ENCODE results near the gene RCC1.
A peak's percentile ranks its signal among the peaks of the same experiment; 100 is the strongest.
"Not testable (repeated sequence)": the region's sequence is repeated elsewhere in the genome, so short reads cannot be mapped to it uniquely, and the experiment has no call there.

The RCC1 gene

DNA sequence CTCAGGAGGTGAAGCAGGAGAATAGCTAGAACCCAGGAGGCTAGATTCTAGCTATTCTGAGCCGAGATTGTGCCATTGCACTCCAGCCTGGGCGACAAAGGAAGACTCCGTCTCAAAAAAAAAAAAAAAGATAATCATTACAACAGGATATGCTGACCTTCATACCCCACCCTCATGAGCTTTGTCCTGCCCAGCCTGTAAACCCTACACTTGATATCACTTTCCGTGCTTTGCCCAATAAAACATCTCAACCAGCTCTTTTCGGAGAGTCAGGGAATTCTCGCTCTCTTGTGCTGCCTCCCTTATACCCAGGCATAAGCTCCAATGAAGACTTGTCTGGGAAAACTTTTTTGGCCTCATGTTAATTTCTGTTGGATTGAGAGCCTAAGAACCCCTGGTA, 45.5 kb downstream of the RCC1 start:
- no peak for DNase-seq (ENCODE audit: low spot score)

DNA sequence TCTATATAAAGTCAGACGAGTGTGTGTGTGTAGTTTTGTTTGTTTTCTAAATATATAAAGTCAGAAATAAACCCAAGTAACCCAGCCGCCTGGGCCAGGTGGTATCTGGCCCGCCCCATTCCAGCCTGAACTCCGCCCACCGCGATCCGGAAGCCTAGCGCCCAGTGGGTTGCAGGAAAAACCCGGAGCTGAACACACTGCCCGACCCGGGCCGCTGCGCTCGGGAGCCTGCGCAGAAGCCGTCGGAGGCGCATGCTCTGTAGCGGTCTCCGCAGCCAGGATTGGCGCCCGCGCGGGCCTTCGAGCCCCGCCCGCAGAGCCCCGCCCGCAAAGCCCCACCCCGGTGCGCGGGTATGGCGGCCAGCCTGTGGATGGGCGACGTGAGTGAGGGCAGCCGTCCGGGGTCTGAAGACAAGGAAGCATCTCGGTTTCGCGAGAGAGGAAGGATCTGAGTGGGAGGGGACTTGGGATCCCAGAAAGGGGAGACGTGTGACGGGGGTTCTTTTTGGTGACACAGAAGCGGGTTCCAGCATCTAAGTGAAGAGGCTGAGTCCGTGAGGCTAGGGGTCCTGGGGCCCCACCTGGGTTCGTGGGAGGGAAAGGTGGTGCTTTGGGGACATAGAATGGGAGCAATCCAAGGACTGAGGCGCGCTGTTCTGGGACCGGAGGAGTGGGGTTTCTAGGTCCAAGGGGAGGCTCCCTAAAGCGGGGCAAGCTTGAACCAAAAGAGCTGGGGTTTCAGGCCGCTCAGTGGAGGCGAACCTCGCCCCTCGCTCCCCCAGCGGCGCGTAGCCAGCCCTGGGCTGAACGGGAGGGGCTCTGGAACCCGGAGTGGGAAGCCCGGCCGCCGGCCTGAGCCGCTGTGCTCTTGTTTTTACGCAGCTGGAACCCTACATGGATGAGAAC, 47.2 kb downstream of the RCC1 start, which contains the start of gene TRNAU1AP:
Gene TRNAU1AP (plus strand): TSS at position 328 of the 906 bp plus-strand sequence. CDS start 26 bp downstream, at position 354.
- DNase-seq (ENCODE audit: low spot score), result peak; percentile 99

DNA sequence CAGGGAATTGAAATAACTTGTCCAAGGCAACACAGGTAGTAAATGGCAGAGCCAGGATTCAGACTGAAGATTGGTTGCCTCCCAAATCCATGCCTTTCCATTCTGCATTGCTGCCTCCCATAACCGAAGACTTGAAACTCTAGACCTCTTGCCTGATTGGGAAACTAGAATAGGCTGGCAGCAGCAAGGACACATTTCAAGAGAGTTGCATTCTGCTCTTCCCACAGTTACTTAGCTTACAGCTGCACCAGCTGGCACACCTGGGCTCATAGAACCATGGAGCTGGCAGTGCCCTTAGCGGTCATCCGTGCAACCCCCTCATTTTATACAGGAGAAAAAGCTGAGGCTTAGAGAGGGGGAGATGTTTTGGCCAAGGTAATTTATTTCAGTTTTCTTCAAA, 55.0 kb downstream of the RCC1 start:
- no peak for DNase-seq (ENCODE audit: low spot score)

DNA sequence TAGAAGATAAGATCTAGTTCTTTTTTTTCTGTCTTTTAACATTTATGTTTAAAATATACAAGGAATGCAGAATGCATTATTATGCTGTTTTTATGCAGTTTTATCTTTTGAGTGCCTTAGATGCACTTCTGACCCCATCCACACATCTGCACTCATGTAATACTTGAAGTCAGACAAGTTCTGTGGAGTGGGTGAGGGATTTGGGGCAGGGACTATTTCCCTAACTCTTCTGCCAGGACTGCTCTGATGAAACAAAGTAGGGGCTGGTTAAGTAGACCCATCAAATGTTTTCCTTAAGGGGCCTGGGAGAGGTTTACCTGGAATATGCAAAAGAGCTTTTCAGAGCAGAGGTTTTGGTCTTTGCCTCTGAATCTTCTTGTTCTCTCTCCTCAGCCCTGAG, 58.5 kb downstream of the RCC1 start:
- DNase-seq (ENCODE audit: low spot score), result no peak

DNA sequence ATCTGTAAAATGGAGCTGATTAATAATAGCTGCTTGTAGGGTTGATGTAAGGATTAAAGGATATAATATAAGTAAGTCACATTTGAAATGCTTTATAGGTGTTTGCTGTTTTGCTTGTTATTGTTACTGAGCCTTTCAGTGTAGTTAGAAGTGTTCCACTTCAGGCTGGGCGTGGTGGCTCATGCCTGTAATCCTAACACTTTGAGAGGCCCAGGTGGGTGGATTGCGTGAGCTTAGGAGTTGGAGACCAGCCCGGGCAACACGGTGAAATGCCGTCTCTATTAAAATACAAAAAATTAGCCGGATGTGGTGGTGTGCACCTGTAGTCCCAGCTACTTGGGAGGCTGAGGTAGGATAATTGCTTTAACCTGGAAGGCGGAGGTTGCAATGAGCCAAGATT, 59.2 kb downstream of the RCC1 start:
- DNase-seq (ENCODE audit: low spot score), result no peak

DNA sequence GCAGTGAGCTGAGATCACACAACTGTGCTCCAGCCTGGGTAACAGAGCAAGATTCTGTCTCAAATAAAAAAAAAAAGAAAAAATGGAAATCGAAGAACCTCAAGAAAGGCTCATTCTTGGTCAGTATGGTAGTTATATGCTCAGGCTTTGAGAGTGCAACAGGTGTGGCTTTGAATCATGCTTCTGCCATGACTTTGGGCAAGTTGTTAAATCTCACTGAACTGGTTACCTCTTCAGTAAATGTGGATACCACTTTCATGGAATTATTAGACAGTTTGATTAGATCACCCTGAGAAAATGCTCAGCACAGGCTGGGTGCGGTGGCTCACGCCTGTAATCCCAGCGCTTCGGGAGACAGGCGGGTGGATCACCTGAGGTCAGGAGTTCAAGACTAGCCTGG, 59.9 kb downstream of the RCC1 start:
- DNase-seq (ENCODE audit: low spot score), result no peak

DNA sequence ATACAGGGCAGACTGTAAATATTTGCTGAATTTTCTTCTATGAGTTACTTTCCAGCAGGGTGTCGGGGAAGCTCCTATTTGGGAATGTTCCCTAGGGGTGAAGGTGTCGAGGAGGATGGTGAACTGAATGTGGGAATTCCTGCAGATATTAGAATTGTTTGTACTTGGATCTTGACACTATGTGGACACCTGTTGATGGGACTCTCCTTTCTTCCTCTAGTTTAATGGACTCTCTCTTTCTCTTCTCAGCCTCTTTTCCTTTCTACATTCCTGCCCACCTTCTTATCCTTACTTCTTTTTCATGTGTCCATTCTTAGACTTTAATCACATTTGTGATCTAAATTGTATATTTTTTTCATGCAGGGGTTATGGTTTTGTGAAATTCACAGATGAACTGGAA, 61.1 kb downstream of the RCC1 start:
- DNase-seq (ENCODE audit: low spot score), result no peak

DNA sequence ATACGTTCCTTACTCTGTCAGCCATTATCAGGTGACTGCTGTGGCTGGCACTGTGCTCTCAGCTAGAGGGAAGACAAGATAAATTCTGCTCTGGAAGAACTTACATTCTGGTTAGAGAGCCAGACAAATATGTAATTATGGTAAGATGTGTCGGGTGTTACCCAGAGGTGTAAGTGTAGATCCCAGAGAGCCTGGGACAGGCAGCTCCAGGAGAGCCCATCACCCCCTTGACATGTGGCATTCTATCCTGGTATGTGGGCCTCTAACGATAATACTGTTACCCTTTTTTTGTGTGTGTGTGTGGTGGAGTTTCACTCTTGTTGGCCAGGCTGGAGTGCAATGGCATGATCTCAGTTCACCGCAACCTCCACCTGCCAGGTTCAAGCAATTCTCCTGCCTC, 66.1 kb downstream of the RCC1 start:
- no peak for DNase-seq (ENCODE audit: low spot score)

DNA sequence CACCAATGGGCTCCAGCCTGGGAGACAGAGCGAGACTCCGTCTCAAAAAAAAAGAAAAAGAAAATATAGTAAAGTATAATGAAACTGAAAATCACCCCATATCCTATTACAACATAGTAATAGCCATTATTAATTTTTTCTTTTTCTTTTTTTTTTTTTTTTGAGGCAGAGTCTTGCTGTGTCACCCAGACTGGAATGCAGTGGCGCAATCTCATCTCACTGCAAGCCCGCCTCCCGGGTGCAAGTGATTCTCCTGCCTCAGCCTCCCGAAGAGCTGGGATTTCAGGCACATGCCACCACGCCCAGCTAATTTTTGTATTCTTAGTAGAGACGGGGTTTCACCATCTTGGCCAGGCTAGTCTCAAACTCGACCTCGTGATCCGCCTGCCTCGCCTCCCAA, 67.0 kb downstream of the RCC1 start:
- DNase-seq (ENCODE audit: low spot score), result not testable (repeated sequence)

DNA sequence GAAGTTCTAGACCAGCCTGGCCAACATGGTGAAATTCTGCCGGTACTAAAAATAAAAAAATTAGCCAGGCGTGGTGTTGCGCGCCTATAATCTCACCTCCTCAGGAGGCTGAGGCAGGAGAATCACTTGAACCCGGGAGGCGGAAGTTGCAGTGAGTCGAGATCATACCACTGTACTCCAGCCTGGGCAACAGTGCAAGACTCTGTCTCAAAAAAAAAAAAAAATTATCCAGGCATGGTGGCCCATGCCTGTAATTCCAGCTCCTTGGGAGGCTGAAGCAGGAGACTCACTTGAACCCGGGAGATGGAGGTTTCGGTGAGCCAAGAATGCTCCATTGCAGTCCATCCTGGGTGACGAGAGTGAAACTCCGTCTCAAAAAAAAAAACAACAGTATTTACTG, 67.7 kb downstream of the RCC1 start:
- DNase-seq (ENCODE audit: low spot score), result no peak

DNA sequence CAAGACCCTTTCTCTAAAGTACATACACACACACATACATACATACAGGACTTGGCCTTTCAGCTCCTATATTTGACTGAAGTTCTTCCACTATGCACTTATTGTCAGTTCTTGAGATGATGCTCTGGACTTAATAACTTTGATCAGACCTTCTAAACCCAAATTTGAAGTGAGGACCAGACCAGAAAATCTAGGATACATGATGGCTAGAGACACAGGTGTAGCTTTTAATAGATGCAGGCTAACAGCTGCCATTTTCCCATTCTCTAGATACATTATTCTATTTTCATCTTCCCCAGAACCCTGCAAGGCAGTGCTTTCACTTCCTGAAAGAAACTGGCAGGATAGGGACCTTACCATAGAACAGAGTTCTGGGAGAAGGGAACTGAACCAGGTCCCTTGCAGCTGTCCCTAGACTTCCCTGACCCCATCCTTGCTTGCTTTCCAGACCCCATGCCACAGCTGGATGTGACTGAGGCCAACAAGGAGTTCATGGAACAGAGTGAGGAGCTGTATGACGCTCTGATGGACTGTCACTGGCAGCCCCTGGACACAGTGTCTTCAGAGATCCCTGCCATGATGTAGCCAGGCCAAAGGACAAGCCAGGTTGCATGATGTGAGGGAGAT, 71.3 kb downstream of the RCC1 start:
- DNase-seq (ENCODE audit: low spot score), result no peak

DNA sequence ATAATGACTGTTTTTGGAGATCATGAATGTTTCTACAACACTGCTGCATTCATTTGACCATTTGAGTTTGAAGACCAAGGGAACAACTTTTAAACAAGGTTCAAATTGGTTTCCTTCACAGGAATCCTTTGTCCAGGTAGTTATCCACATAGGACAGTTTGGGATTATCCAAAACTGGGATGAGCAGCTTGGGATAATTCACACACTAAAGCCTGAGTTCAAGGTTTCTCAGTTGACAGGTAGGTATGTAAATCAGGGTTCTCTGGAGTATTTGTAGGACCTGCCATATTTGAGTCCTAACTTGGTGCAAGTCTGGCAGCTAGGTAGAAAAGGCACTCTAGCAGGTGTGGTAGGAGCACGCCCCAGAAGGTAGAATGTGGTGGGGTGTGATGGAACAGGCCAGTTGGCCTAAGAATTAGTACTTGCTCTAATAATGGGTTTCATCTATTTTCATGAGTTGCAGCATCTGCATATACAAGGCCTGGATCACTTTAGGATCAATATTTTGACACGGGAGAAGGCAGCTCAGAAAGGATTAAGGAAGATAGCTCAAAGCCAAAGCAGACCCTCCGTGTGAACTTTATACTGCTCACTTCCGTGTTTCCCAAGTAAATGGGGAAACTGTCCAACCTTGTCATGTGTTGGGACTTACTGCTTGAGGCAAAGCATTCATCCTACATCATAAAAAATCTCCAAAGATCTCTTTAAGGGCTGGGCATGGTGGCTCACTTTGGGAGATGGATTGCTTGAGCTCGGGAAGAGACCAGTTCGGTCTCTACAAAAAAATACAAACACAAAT, 72.1 kb downstream of the RCC1 start:
- no peak for DNase-seq (ENCODE audit: low spot score)

DNA sequence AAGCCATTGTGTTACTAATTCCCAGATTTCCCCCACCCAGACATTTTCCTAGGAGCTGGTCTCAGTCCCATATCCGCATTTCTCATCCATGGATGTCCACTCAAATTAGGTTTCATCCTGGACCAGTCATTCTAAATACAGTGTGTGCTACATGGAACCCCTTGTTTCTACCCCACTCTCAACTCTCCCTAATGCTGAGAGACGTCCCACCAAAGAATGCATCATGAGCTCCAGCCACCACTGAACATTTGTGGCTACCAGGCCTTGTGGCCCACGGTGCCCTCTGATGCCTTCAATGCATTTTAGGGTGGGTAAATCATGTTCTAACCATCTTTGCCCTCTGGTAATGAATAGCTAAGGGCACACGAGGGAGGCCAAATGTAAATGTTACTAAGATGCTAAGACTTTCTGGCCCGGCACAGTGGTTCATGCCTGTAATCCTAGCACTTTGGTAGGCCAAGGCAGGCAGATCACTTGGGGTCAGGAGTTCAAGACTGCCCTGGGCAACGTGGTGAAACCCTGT, 72.9 kb downstream of the RCC1 start:
- no peak for DNase-seq (ENCODE audit: low spot score)

DNA sequence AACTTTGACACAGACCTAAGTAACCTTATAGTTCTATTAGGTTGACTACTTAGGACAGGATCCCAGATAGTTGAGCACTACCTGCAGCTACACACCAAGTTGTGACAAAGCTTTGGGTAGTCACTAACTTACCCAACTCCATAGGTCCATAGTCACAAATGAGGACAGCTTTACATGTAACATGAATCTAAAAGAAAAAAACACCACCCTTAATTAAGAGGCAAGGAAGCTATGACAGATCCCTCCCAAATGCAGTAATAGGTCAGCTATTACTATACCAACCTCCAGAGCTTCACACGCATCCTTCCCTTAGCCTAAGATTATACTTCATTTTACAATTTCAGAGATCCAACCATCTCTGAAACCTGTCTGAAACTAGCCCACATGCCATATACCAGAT, 73.6 kb downstream of the RCC1 start:
- no peak for DNase-seq (ENCODE audit: low spot score)

DNA sequence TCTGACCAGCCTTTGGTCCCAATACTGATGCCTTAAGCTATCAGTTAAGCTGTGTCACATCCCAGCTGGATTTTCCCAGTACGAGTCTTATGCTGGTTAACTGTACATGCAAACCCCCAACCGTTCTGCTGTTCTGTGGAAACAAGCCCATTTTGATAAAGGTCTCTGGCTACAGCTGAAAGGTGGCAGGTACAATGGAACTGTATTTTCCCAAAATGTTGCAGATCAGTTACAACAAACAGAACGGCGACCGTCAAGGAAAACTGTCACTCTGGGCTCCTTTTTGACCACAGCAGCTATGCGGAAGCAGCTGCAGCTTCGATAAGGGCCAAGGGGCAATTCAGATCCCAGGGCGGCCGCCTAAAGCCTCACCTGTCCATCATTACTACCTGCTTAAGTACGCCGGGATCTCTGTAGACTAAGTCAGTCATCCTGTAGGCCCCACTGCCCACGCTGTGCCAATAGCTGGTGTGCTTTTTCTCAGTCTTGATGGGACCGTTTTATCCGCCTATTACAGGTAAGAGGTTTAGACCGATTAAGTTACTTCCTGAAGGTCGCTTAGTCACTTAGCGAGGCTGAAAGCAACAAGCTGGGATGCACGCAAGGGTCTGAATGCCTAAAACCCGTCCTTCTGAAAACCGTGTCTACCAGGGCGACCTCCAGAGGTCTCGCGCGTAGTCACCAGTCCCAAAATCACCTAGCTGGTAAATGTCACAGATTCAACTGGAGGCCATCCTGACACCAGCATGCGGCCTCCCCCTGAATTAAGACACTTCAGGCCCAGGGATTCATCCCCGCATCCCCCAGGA, 75.1 kb downstream of the RCC1 start:
- peak; percentile 42 for DNase-seq (ENCODE audit: low spot score)

DNA sequence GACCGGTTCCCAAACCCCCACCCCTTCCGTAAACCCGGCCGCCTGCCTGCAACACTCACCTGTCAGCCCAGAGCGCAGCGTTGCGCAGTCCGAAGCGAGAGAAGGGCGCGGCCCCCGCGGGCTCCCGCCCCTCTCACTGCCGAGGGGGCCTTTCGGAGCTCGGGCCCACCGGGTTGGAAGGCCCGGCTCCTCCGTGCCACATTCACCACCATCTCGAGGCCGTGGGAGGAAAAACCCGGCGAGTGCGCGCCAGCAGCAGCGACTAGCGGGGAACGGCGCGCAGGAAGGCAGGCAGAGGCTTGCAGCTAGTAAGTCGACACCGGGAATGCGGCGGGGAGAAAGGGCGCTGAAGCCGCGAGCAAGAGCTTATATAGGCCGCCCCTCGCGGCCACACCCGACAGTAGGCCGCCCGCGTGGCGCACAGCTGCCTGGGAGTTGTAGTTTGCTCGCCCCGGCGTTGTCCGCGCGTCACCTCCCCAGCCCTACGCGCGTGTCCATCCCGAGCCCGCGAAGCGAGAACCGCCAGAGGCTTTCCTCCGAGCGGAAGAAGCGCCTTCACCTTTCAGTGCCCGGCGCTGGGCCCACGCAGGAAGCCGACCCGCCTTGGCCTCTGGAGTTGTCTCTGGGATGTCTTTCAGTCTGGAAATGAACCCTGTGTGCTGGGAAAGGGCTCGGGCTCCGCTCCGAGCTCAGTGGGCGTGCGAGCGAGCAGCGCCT, 75.8 kb downstream of the RCC1 start:
- peak; percentile 99 for DNase-seq (ENCODE audit: low spot score)

DNA sequence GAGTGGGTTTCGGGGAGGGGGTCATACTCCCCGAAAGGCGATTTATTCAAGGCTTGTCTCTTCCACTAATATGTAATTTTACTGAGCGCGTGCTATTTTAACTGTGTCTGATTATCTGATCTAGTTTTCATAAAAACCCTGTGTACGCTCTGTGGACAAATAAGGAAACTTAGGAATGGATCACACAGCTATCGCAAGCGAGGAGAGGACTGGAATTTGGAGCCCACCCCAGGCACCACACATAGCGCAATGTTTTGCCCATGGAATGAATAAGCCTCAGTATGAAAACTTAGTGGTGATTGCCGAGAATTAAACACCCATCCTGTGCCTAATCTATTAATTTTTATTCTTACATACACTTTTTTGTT, 76.4 kb downstream of the RCC1 start:
- DNase-seq (ENCODE audit: low spot score), result peak; percentile 34

DNA sequence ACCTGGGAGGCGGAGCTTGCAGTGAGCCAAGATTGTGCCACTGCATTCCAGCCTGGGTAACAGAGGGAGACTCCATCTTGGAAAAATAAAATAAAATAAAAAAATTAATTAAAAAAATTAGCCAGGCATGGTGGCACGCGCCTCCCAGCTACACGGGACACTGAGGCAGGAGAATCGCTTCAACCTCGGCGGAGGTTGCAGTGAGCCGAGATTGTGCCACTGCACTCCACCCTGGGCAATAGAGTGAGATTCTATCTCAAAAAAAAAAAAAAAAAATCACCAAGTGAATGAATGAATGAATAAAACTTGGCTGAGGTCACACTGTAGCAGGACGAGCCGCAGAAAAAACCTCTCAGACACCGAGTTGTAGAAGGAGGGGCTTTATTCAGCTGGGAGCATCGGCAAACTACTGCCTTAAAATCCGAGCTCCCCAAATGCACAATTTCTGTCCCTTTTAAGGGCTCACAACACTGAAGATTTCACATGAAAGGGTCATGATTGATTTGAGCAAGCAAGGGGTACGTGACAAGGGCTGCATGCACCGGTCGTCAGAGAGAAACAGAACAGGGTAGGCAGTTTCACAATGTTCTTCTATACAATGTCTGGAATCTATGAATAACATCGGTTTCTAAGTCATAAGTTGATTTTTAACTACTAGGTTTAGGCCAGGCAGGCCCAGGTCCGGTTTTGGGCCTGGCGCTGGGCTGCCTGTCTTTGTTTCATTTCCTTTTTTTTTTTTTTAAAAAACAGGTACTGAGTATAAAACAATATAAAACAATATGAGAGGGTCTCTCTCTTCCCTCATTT, 80.9 kb downstream of the RCC1 start:
- DNase-seq (ENCODE audit: low spot score), result not testable (repeated sequence)

Data from AG08396 (cell line).